Keratinocyte (primary cell): ENCODE data around the gene SLC35F2. TPM values are rescaled to one million over a fixed set of nuclear protein-coding genes. Genes with fewer than 3 reads are reported as not detected.

Experiments used
- DNase-seq: peaks from one replicate; pipeline ENCODE4 v3.0.0-alpha.2; 2011; ENCODE audit warnings: low read depth, missing footprints, low spot score
- FAIRE-seq: peaks from 2 replicates; lab custom pipeline; 2011; peaks lifted over from hg19 to GRCh38; lab: Jason Lieb, UNC
- H2AFZ ChIP-seq: 2 replicates; pipeline ENCODE4 v1.6.0; 2012; ENCODE audit warnings: low read length, control low read depth, inconsistent platforms; ENCODE audit not compliant: control insufficient read depth
- H3K27ac ChIP-seq: 2 replicates; pipeline ENCODE4 v1.5.1; 2011; ENCODE audit warnings: low read length; ENCODE audit not compliant: control insufficient read depth, insufficient read depth
- H3K27me3 ChIP-seq: 3 replicates; pipeline ENCODE4 v1.6.0; 2011; ENCODE audit warnings: low read length; ENCODE audit not compliant: control insufficient read depth, insufficient read depth; ENCODE audit errors: extremely low read depth
- H3K36me3 ChIP-seq, 2 experiments: 2 replicates in 1 of 2; 3 replicates in 1 of 2; pipeline ENCODE4 v1.5.1; 2011; ENCODE audit warnings: low read length in 2 of 2, mild to moderate bottlenecking in 1 of 2; ENCODE audit not compliant: control insufficient read depth in 2 of 2, insufficient read depth in 2 of 2; ENCODE audit errors: extremely low read depth in 1 of 2
- H3K4me1 ChIP-seq: 3 replicates; pipeline ENCODE4 v1.5.1; 2011; ENCODE audit warnings: low read length; ENCODE audit not compliant: control insufficient read depth, insufficient read depth; ENCODE audit errors: extremely low read depth
- H3K4me2 ChIP-seq: 3 replicates; pipeline ENCODE4 v1.6.0; 2011; ENCODE audit warnings: low read depth, low read length; ENCODE audit not compliant: control insufficient read depth, insufficient read depth; ENCODE audit errors: extremely low read depth
- H3K4me3 ChIP-seq, 3 experiments: fragments of 200-600 bp in 1 of 3; sonication (generic) in 1 of 3; 2 replicates in 2 of 3; 3 replicates in 1 of 3; pipeline ENCODE4 v1.5.1; 2011 to 2016; ENCODE audit warnings: low read length in 3 of 3, mild to moderate bottlenecking in 3 of 3, control low read depth in 2 of 3, inconsistent platforms in 1 of 3, low read depth in 1 of 3, mixed read lengths in 1 of 3, mixed run types in 1 of 3, moderate library complexity in 1 of 3; ENCODE audit not compliant: control insufficient read depth in 2 of 3, insufficient read depth in 2 of 3; ENCODE audit errors: extremely low read depth in 1 of 3
- H3K79me2 ChIP-seq: 2 replicates; pipeline ENCODE4 v1.6.0; 2012; ENCODE audit warnings: low read length; ENCODE audit not compliant: control insufficient read depth, insufficient read depth
- H3K9ac ChIP-seq: 3 replicates; pipeline ENCODE4 v1.6.0; 2011; ENCODE audit warnings: low read length; ENCODE audit not compliant: control insufficient read depth, insufficient read depth; ENCODE audit errors: extremely low read depth
- H3K9me1 ChIP-seq: 3 replicates; pipeline ENCODE4 v1.6.0; 2011; ENCODE audit warnings: low read length; ENCODE audit not compliant: control insufficient read depth, insufficient read depth; ENCODE audit errors: extremely low read depth
- H3K9me3 ChIP-seq: 2 replicates; pipeline ENCODE4 v1.5.1; 2012; ENCODE audit warnings: low read depth, low read length; ENCODE audit not compliant: control insufficient read depth
- H4K20me1 ChIP-seq: 3 replicates; pipeline ENCODE4 v1.6.0; 2011; ENCODE audit warnings: low read length; ENCODE audit not compliant: control insufficient read depth, insufficient read depth; ENCODE audit errors: extremely low read depth
- EZH2 ChIP-seq: IDR thresholded peaks from one replicate; pipeline ENCODE4 v1.6.1; 2012; ENCODE audit warnings: inconsistent platforms, mild to moderate bottlenecking, low read length, moderate library complexity
- dilution Hi-C: fragments of 300-500 bp; cut with MboI; formaldehyde crosslinking; loops from one replicate; pipeline ENCODE4 v1.7.0; 2020; ENCODE audit warnings: low sequenced_read_pairs; ENCODE audit not compliant: extremely low pct_ligation_motif_present
- polyA plus RNA-seq, 5 experiments: library from polyadenylated mRNA; depleted of rRNA in 3 of 5; stranded (reverse) in 3 of 5; stranded (forward) in 1 of 5; unstranded in 1 of 5; fragments of >200 nt; gene quantifications; 1 replicate in 1 of 5; 2 replicates in 3 of 5; 3 replicates in 1 of 5; pipeline versions ENCODE4 v1.2.1 to v1.2.3, GENCODE V29; 2011 to 2012; ENCODE audit warnings: missing spikeins in 2 of 5, low read depth in 1 of 5, low replicate concordance in 1 of 5
- TF ChIP-seq, protein P1 (sequence below), 3 experiments: IDR thresholded peaks in 1 of 3; conservative IDR thresholded peaks in 1 of 3; optimal IDR thresholded peaks in 1 of 3; 2 replicates in 2 of 3; 3 replicates in 1 of 3; pipeline versions ENCODE3 to v1.5.1; 2011; ENCODE audit warnings: low read length in 3 of 3, mild to moderate bottlenecking in 3 of 3, moderate library complexity in 2 of 3, control low read depth in 1 of 3, inconsistent platforms in 1 of 3; ENCODE audit not compliant: insufficient read depth in 2 of 3; ENCODE audit errors: extremely low read depth in 1 of 3

SLC35F2 gene
- polyA plus RNA-seq, 1 donor (not counting 4 experiments of a cell fraction or from before 2014, with no cell fraction given): 47.2 TPM

DNA sequence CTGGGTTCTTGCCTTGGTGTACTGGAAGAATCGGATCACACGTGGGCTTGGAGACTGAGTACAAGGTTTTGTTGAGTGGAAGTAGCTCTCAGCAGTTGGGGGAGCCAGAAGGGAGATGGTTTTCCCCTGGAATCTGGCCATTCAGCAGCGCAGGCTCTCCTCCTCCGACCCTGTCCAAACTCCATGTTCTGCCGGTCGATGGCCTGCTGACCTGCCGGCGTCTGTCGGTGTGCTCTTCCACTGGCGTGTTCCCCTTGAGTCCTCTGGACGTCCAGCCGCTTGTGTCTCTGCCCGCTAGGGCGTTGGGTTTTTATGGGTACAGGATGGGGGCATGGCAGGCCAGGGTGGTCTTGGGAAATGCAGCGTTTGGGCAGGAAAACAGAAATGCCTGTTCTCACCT lies 108.3 kb downstream of the SLC35F2 start:
- Histone ChIP-seq H4K20me1 (no peaks in the 10 kb centered on the region), H3K36me3 (no peaks in the 10 kb centered on the region), H3K9me3 (no peaks in the 10 kb centered on the region), H3K9me1 (no peaks in the 10 kb centered on the region), H3K27ac (no peak overlapping the region), H2AFZ (no peak overlapping the region), H3K27me3 (no peaks in the 10 kb centered on the region), H3K4me2 (no peak overlapping the region), H3K4me1 (no peaks in the 10 kb centered on the region), H3K79me2 (no peaks in the 10 kb centered on the region), H3K9ac (no peak overlapping the region), H3K4me3 (no peak overlapping the region)
- no peak for FAIRE-seq
- no peak for DNase-seq
- dilution Hi-C loops: no loop called here
- TF ChIP-seq EZH2: no peak
- TF ChIP-seq, protein P1, sequence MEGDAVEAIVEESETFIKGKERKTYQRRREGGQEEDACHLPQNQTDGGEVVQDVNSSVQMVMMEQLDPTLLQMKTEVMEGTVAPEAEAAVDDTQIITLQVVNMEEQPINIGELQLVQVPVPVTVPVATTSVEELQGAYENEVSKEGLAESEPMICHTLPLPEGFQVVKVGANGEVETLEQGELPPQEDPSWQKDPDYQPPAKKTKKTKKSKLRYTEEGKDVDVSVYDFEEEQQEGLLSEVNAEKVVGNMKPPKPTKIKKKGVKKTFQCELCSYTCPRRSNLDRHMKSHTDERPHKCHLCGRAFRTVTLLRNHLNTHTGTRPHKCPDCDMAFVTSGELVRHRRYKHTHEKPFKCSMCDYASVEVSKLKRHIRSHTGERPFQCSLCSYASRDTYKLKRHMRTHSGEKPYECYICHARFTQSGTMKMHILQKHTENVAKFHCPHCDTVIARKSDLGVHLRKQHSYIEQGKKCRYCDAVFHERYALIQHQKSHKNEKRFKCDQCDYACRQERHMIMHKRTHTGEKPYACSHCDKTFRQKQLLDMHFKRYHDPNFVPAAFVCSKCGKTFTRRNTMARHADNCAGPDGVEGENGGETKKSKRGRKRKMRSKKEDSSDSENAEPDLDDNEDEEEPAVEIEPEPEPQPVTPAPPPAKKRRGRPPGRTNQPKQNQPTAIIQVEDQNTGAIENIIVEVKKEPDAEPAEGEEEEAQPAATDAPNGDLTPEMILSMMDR (optimal IDR thresholded peaks at IDR 0.05 in 1 of 3, IDR thresholded peaks at IDR 0.05 in 1 of 3, conservative IDR thresholded peaks at IDR 0.05 in 1 of 3; ENCODE audit: extremely low read depth in 1 of 3, insufficient read depth in 2 of 3, low read length in 3 of 3): no peak

DNA sequence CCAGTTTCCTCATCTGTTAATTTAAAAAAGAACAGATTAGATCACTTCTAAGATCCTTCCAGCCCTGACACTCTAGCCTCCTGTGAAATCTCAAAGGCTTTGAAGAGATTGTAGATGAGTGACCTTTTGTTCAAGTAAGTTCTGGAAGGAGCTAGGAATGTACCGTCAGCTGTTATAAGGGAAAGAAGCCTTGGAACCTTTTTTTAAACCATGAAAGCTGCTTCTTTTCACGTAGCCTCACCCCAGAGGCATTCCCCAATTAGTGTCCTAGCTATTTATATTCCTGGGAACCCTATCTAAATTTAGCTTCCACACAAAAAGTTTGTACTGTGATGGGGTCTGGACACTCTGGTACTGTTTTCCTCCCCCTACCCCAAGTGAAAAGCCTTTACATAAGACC lies 111.0 kb downstream of the SLC35F2 start:
- H3K36me3 ChIP-seq: no peaks in the 10 kb centered on the region
- no peak for DNase-seq
- no peaks in the 10 kb centered on the region for H3K9me3 ChIP-seq
- no peaks in the 10 kb centered on the region for H3K27me3 ChIP-seq
- H3K9ac ChIP-seq: no peak overlapping the region
- H3K4me2 ChIP-seq: no peak overlapping the region
- H3K27ac ChIP-seq: no peak overlapping the region
- FAIRE-seq: no peak
- TF ChIP-seq, protein P1 (optimal IDR thresholded peaks at IDR 0.05 in 1 of 3, IDR thresholded peaks at IDR 0.05 in 1 of 3, conservative IDR thresholded peaks at IDR 0.05 in 1 of 3; ENCODE audit: extremely low read depth in 1 of 3, insufficient read depth in 2 of 3, low read length in 3 of 3): no peak
- TF ChIP-seq EZH2: no peak
- no peaks in the 10 kb centered on the region for H3K79me2 ChIP-seq
- dilution Hi-C loops: no loop called here
- no peaks in the 10 kb centered on the region for H4K20me1 ChIP-seq
- no peak overlapping the region for H2AFZ ChIP-seq
- H3K9me1 ChIP-seq: no peaks in the 10 kb centered on the region
- no peak overlapping the region for H3K4me3 ChIP-seq
- no peaks in the 10 kb centered on the region for H3K4me1 ChIP-seq
